SU-DHL-6 (cell line): ENCODE results near the gene KCNJ4.

Source experiments
- H2AFZ ChIP-seq: fragments of 200-600 bp; sonication (generic); 2 replicates; pipeline ENCODE4 v1.6.1; 2014; ENCODE audit warnings: low read depth, mild to moderate bottlenecking, moderate library complexity, mixed read lengths, antibody characterized with exemption, low read length; ENCODE audit not compliant: severe bottlenecking
- H3F3A ChIP-seq: fragments of 200-600 bp; shearing (Covaris generic); 2 replicates; pipeline ENCODE4 v1.6.0; 2016; ENCODE audit warnings: antibody characterized with exemption, mild to moderate bottlenecking; ENCODE audit not compliant: insufficient read depth
- H3K27ac ChIP-seq: fragments of 200-600 bp; sonication (generic); 2 replicates; pipeline ENCODE4 v1.5.1; 2016; ENCODE audit warnings: low read depth, mild to moderate bottlenecking, low read length, moderate library complexity, mixed read lengths
- H3K27me3 ChIP-seq: fragments of 200-600 bp; sonication (generic), shearing (Covaris generic); 2 replicates; pipeline ENCODE4 v1.6.0; 2014; ENCODE audit warnings: mild to moderate bottlenecking, low read length
- H3K36me3 ChIP-seq: fragments of 200-600 bp; sonication (generic); 2 replicates; pipeline ENCODE4 v1.6.1; 2014; ENCODE audit warnings: mild to moderate bottlenecking, low read length, mixed read lengths
- H3K4me2 ChIP-seq: fragments of 300-600, 200-600 bp; shearing (Covaris generic), sonication (generic); 2 replicates; pipeline ENCODE4 v1.6.0; 2014; ENCODE audit warnings: low read length, low read depth, mild to moderate bottlenecking; ENCODE audit not compliant: poor library complexity, severe bottlenecking
- H3K4me3 ChIP-seq: fragments of 200-600 bp; sonication (generic); 2 replicates; pipeline ENCODE4 v1.5.1; 2014; ENCODE audit warnings: antibody characterized with exemption, low read length, mild to moderate bottlenecking, mixed read lengths; ENCODE audit not compliant: insufficient read depth, poor library complexity, severe bottlenecking
- H3K79me2 ChIP-seq: fragments of 200-600 bp; sonication (generic); 2 replicates; pipeline ENCODE4 v1.6.1; 2014; ENCODE audit warnings: mild to moderate bottlenecking, low read length, moderate library complexity; ENCODE audit not compliant: insufficient read depth
- H3K9ac ChIP-seq: fragments of 200-600 bp; sonication (generic); 2 replicates; pipeline ENCODE4 v1.7.0; 2014; ENCODE audit warnings: mild to moderate bottlenecking, low read length
- H3K9me2 ChIP-seq: fragments of 200-600 bp; sonication (generic); replicated peaks from 2 replicates; pipeline ENCODE4 v1.6.1; 2014; ENCODE audit warnings: low read length; ENCODE audit not compliant: insufficient read depth
- H3K9me3 ChIP-seq: fragments of 200-600 bp; sonication (generic); 2 replicates; pipeline ENCODE4 v1.6.1; 2014; ENCODE audit warnings: low read length, mixed read lengths; ENCODE audit not compliant: insufficient read depth
- H4K20me1 ChIP-seq: fragments of 200-600 bp; sonication (generic); 2 replicates; pipeline ENCODE4 v1.6.1; 2014; ENCODE audit warnings: low read depth, mild to moderate bottlenecking, antibody characterized with exemption, low read length, moderate library complexity, mixed read lengths
- CTCF ChIP-seq: fragments of 200-600 bp; sonication (generic); IDR thresholded peaks from one replicate; pipeline ENCODE4 v1.5.1; 2017; ENCODE audit warnings: antibody characterized with exemption, mild to moderate bottlenecking, low read length, moderate library complexity; ENCODE audit not compliant: insufficient read depth, poor library complexity, severe bottlenecking
- EZH2phosphoT487 ChIP-seq: fragments of 200-600 bp; sonication (generic), shearing (Covaris generic); conservative IDR thresholded peaks from 2 replicates; pipeline ENCODE4 v1.6.1; 2018; ENCODE audit warnings: mild to moderate bottlenecking, antibody characterized with exemption, low read length, moderate library complexity, mixed read lengths

KCNJ4 gene

GRCh38 chr22:38422611-38423511 is 32.1 kb downstream of the KCNJ4 start:
- TF ChIP-seq EZH2phosphoT487 (no peak), CTCF (no peak)
- H3K27ac ChIP-seq = no peak overlapping the region
- no peak overlapping the region for H3K4me2 ChIP-seq
- H3F3A ChIP-seq = no peaks in the 10 kb centered on the region
- no peaks in the 10 kb centered on the region for H3K36me3 ChIP-seq
- no peaks in the 10 kb centered on the region for H3K9me2 ChIP-seq
- no peak overlapping the region for H3K9ac ChIP-seq
- H3K9me3 ChIP-seq = no peaks in the 10 kb centered on the region
- H3K4me3 ChIP-seq = no peak overlapping the region
- no peaks in the 10 kb centered on the region for H3K79me2 ChIP-seq
- no peak overlapping the region for H2AFZ ChIP-seq
- no peaks in the 10 kb centered on the region for H4K20me1 ChIP-seq
- H3K27me3 ChIP-seq = no peaks in the 10 kb centered on the region

GRCh38 chr22:38420734-38421133 is 34.3 kb downstream of the KCNJ4 start:
- H3K27ac ChIP-seq = no peak overlapping the region
- no peaks in the 10 kb centered on the region for H3F3A ChIP-seq
- H2AFZ ChIP-seq = no peak overlapping the region
- H3K4me2 ChIP-seq = no peak overlapping the region
- TF ChIP-seq EZH2phosphoT487 = no peak
- no peak for TF ChIP-seq CTCF
- H3K4me3 ChIP-seq = no peak overlapping the region
- H3K9me3 ChIP-seq = no peaks in the 10 kb centered on the region
- H4K20me1 ChIP-seq = no peaks in the 10 kb centered on the region
- H3K79me2 ChIP-seq = no peaks in the 10 kb centered on the region
- H3K36me3 ChIP-seq = no peaks in the 10 kb centered on the region
- no peaks in the 10 kb centered on the region for H3K27me3 ChIP-seq
- H3K9ac ChIP-seq = no peak overlapping the region
- H3K9me2 ChIP-seq = no peaks in the 10 kb centered on the region

DNA sequence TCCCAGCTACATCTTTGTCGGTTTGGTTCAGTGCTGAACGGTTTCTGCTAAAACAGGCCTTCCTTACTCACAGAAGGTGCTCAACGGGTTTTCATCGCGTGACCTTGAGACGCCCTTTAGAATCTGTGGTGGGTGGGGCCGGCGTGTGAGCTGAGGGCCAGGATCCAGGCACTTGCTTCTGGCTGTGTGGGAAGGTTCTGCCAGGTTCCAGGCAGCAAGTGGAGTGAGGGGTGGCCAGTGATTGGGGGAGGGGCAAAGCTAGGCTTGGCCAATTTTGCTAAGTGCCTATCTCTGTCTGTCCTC is 35.2 kb downstream of the KCNJ4 start:
- Histone ChIP-seq H3K27ac (no peak overlapping the region), H3K9me2 (no peaks in the 10 kb centered on the region), H3K9ac (no peak overlapping the region), H3F3A (no peaks in the 10 kb centered on the region), H3K4me2 (no peak overlapping the region), H2AFZ (no peak overlapping the region), H3K36me3 (no peaks in the 10 kb centered on the region), H3K27me3 (no peaks in the 10 kb centered on the region), H3K9me3 (no peaks in the 10 kb centered on the region), H3K79me2 (no peaks in the 10 kb centered on the region), H4K20me1 (no peaks in the 10 kb centered on the region), H3K4me3 (no peak overlapping the region)
- TF ChIP-seq CTCF (no peak), EZH2phosphoT487 (no peak)
